ENCODE results near the gene PELI2.

PELI2 gene

GRCh38 chr14:56202256-56202655 lies 84.0 kb downstream of the PELI2 start:
- no peak overlapping the region for H3K27ac ChIP-seq
- TF ChIP-seq, protein P1, sequence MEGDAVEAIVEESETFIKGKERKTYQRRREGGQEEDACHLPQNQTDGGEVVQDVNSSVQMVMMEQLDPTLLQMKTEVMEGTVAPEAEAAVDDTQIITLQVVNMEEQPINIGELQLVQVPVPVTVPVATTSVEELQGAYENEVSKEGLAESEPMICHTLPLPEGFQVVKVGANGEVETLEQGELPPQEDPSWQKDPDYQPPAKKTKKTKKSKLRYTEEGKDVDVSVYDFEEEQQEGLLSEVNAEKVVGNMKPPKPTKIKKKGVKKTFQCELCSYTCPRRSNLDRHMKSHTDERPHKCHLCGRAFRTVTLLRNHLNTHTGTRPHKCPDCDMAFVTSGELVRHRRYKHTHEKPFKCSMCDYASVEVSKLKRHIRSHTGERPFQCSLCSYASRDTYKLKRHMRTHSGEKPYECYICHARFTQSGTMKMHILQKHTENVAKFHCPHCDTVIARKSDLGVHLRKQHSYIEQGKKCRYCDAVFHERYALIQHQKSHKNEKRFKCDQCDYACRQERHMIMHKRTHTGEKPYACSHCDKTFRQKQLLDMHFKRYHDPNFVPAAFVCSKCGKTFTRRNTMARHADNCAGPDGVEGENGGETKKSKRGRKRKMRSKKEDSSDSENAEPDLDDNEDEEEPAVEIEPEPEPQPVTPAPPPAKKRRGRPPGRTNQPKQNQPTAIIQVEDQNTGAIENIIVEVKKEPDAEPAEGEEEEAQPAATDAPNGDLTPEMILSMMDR (IDR thresholded peaks at IDR 0.05): no peak
- TF ChIP-seq ZFX (IDR thresholded peaks at IDR 0.05; ENCODE audit: borderline replicate concordance): no peak

GRCh38 chr14:56205881-56206280 lies 87.7 kb downstream of the PELI2 start:
- TF ChIP-seq, protein P1 (IDR thresholded peaks at IDR 0.05): no peak
- no peak for TF ChIP-seq ZFX (IDR thresholded peaks at IDR 0.05; ENCODE audit: borderline replicate concordance)
- no peak overlapping the region for H3K27ac ChIP-seq

GRCh38 chr14:56206596-56206995 lies 88.4 kb downstream of the PELI2 start:
- TF ChIP-seq ZFX (IDR thresholded peaks at IDR 0.05; ENCODE audit: borderline replicate concordance): no peak
- TF ChIP-seq, protein P1 (IDR thresholded peaks at IDR 0.05): no peak
- no peak overlapping the region for H3K27ac ChIP-seq

GRCh38 chr14:56207626-56208292 lies 89.5 kb downstream of the PELI2 start:
- H3K27ac ChIP-seq: no peak overlapping the region
- no peak for TF ChIP-seq ZFX (IDR thresholded peaks at IDR 0.05; ENCODE audit: borderline replicate concordance)
- TF ChIP-seq, protein P1 (IDR thresholded peaks at IDR 0.05): no peak

GRCh38 chr14:56208520-56208919 lies 90.3 kb downstream of the PELI2 start:
- TF ChIP-seq, protein P1 (IDR thresholded peaks at IDR 0.05): no peak
- TF ChIP-seq ZFX (IDR thresholded peaks at IDR 0.05; ENCODE audit: borderline replicate concordance): no peak
- no peak overlapping the region for H3K27ac ChIP-seq

GRCh38 chr14:56210571-56210970 lies 92.4 kb downstream of the PELI2 start:
- TF ChIP-seq, protein P1 (IDR thresholded peaks at IDR 0.05): no peak
- no peak for TF ChIP-seq ZFX (IDR thresholded peaks at IDR 0.05; ENCODE audit: borderline replicate concordance)
- no peak overlapping the region for H3K27ac ChIP-seq

GRCh38 chr14:56211084-56211483 lies 92.9 kb downstream of the PELI2 start:
- no peak for TF ChIP-seq ZFX (IDR thresholded peaks at IDR 0.05; ENCODE audit: borderline replicate concordance)
- TF ChIP-seq, protein P1 (IDR thresholded peaks at IDR 0.05): no peak
- H3K27ac ChIP-seq: no peak overlapping the region

Data from 22Rv1 (cell line).